C4-2B (cell line): ENCODE data around the gene CEP89.
"Not testable (repeated sequence)": the region's sequence is repeated elsewhere in the genome, so short reads cannot be mapped to it uniquely, and the experiment has no call there.

Source experiments
- H3K27ac ChIP-seq: fragments of 450-650 bp; 2 replicates; pipeline ENCODE4 v1.5.1; 2017
- CTCF ChIP-seq: fragments of 450-650 bp; conservative IDR thresholded peaks from 2 replicates; pipeline ENCODE4 v1.5.1; 2017; ENCODE audit warnings: mild to moderate bottlenecking
- ZFX ChIP-seq: fragments of 450-650 bp; IDR thresholded peaks from 2 replicates; pipeline ENCODE4 v1.6.1; 2017

Gene CEP89

GRCh38 chr19:32870981-32871451 lies 100.7 kb downstream of the CEP89 start:
- no peak overlapping the region for H3K27ac ChIP-seq
- TF ChIP-seq ZFX (no peak), CTCF (no peak)

- TF ChIP-seq CTCF (no peak), ZFX (no peak)
- no peak overlapping the region for H3K27ac ChIP-seq
Observed at GRCh38 chr19:32869966-32870573, 101.7 kb downstream of the CEP89 start.

- H3K27ac ChIP-seq = no peak within 1 kb of the TSS
- TF ChIP-seq ZFX (no peak), CTCF (no peak)
Observed at GRCh38 chr19:32869369-32869965, 102.3 kb downstream of the CEP89 start, which contains the start of gene SLC7A9. Gene SLC7A9 (minus strand): TSS chr19:32869767. CDS start chr19:32868534, 1,233 bp downstream.

- H3K27ac ChIP-seq = no peak overlapping the region
- no peak for TF ChIP-seq CTCF
- no peak for TF ChIP-seq ZFX
Observed at GRCh38 chr19:32868206-32868950, 103.4 kb downstream of the CEP89 start.

- not testable (repeated sequence) for H3K27ac ChIP-seq
Observed at GRCh38 chr19:32867436-32867835, 104.3 kb downstream of the CEP89 start.

GRCh38 chr19:32866564-32867265 lies 105.0 kb downstream of the CEP89 start:
- H3K27ac ChIP-seq = no peak overlapping the region
- no peak for TF ChIP-seq ZFX
- no peak for TF ChIP-seq CTCF

GRCh38 chr19:32866061-32866460 lies 105.7 kb downstream of the CEP89 start:
- no peak for TF ChIP-seq ZFX
- TF ChIP-seq CTCF = no peak
- H3K27ac ChIP-seq = no peak overlapping the region
